Activated T-cell treated with anti-CD3 and anti-CD28 coated beads, Interleukin-2, amount 50 U/mL, for 24 hours (primary cell): ENCODE measurements around the gene RTEL1.

Experiments used
- DNase-seq: peaks from one replicate; pipeline ENCODE4 v3.0.0-alpha.2; 2020
- H3K27ac Mint-ChIP-seq: 2 replicates; pipeline ENCODE4 v1.8.0; 2020; ENCODE audit warnings: mild to moderate bottlenecking, mixed read lengths
- H3K27me3 Mint-ChIP-seq: 2 replicates; pipeline ENCODE4 v1.8.0; 2020; ENCODE audit warnings: mixed read lengths
- H3K36me3 Mint-ChIP-seq: 2 replicates; pipeline ENCODE4 v1.8.0; 2020; ENCODE audit warnings: low read depth, mixed read lengths
- H3K4me1 Mint-ChIP-seq: 2 replicates; pipeline ENCODE4 v1.8.0; 2020; ENCODE audit warnings: low read depth, mixed read lengths
- H3K4me3 Mint-ChIP-seq: 2 replicates; pipeline ENCODE4 v1.8.0; 2020; ENCODE audit warnings: mild to moderate bottlenecking, moderate library complexity, mixed read lengths
- H3K9me3 Mint-ChIP-seq: 2 replicates; pipeline ENCODE4 v1.8.0; 2020; ENCODE audit warnings: mixed read lengths

RTEL1 gene

DNA sequence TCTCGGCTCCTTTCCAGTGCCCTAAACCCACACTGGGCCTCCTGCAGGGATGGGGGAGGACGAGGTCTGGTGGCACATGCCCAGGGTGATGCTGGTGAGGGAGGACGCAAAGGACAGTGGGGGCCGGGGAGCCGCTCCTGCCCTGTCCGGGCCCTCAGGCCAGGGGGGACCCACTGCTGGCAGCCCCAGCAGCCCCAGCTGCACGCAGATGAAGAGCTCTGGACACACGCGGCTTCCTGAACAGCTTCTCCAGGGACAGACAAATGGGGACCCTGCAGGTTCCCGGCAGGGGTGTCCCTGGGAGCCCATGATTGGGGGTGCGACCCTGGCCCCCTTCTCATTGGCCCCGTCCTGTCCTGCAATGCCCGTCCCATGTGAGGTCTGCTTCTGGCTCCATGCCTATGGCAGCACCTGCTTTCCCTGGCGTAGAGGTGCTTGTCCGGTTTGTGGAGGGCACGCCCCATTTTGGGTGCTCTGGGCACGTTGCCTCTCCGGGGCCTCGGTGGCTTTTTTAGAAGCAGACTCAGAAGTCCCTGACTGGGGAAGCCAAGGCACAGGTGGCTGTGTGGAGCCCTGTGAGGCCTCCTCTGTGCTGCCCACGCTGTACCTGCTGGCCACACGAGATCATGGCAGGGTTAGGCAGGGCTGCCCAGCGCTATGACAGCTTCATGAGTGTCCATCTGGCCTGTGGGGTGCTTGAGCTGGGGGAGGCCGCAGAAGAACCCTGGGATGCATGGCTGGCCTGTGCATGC, 22.9 kb downstream of the RTEL1 start:
- Mint-ChIP-seq H3K9me3 (no peaks in the 10 kb centered on the region), H3K27me3 (no peaks in the 10 kb centered on the region), H3K4me3 (no peak overlapping the region), H3K27ac (no peak overlapping the region), H3K36me3 (peaks cover 48% of the 10 kb centered on the region), H3K4me1 (peaks cover 11% of the 10 kb centered on the region)
- no peak for DNase-seq

DNA sequence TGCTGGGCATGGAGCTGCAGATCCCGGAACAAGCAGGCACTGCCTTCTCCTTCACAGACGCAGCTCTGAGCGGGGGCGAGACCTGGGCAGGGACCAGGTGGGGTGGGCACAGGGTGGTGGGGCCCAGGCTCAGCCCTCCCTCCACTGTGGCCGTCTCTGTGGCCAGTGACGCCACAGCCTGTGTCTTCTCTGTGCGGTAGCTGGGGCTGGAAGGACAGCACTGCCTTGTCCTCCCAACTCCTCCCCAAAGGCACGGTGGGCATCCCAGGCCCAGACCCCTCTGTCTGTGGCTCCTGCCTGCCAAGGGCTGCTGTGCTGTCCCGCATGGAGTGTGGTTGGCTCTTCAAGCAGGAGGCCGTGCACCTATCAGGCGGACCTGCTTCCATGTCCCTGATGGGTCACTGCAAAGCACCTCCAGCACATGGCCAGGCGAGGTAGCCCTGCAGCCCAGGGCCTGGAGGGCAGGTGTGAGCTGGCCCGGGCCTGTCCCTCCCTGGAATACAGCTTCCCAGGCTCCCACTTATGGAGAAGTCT, 23.6 kb downstream of the RTEL1 start:
- Mint-ChIP-seq H3K4me3 (no peak overlapping the region), H3K36me3 (peaks cover 44% of the 10 kb centered on the region), H3K27me3 (no peaks in the 10 kb centered on the region), H3K9me3 (no peaks in the 10 kb centered on the region), H3K27ac (no peak overlapping the region), H3K4me1 (peaks cover 15% of the 10 kb centered on the region)
- DNase-seq = no peak

DNA sequence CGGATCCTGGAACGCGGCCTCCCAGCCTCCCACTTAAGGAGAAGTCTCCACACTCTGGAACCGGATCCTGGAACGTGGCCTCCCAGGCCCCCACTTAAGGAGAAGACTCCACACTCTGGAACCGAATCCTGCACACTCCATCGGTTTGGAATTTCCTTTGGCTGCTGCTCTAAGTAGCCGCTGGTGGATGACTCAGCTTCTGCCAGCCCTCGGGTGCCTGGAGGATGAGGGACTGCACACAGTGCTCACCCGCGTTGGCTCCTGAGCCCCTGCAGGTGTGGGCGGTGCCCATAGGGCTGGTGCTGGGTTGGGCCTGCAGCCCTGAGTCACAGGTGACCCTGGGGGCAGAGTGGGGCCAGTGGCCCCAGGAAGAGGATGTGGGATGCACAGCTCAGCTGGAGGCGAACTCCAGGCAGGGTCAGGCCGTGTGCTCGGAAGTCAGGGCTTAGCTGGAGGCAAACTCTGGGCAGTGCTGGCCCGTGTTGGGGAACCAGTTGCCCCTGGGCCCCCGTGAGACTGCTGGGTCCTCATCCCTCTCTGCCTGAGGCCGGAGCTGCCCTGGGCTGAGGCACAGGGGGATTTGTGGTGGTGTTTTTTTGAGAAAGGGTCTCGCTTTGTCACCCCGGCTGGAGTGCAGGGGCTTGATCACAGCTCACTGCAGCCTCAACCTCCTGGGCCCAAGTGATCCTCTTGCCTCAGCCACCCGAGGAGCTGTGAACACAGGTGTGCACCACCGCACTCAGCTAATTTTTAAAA, 24.4 kb downstream of the RTEL1 start:
- H3K9me3 Mint-ChIP-seq = no peaks in the 10 kb centered on the region
- no peaks in the 10 kb centered on the region for H3K27me3 Mint-ChIP-seq
- no peak overlapping the region for H3K4me3 Mint-ChIP-seq
- peaks cover 37% of the 10 kb centered on the region for H3K36me3 Mint-ChIP-seq
- DNase-seq = no peak
- H3K4me1 Mint-ChIP-seq = peaks cover 22% of the 10 kb centered on the region
- H3K27ac Mint-ChIP-seq = no peak overlapping the region

DNA sequence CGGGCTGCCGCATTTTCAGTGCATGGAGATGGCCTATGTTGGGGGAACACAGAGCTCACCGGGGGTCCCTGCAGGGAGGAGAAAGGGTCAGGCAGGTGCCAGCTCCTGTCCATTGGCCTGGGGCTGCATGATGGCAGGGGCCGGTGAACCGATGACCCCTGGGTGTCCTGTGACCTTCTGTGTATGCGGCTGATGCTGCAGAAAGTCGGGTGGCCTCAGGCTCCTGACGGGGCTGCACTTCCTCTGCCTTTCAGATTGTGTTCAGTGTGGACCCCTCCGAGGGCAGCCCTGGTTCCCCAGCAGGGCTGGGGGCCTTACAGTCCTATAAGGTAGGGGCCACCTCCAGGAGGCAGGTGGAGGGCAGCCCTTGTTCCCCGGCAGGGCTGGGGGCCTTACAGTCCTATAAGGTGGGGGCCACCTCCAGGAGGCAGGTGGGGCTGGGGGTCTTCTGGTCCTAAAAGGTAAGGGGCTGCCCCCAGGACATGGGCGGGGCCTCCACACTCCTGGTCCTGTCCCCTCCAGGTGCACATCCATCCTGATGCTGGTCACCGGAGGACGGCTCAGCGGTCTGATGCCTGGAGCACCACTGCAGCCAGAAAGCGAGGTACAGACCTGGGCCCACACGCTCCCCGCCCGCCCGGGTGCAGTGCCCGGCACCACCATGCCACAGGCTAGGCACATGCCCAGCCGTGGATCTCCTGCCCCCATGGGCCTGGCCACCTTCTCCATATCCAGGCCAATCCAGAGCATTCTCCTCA, 27.3 kb downstream of the RTEL1 start:
- Mint-ChIP-seq H3K4me3 (no peak overlapping the region), H3K27me3 (no peaks in the 10 kb centered on the region), H3K9me3 (no peaks in the 10 kb centered on the region), H3K36me3 (peaks cover 18% of the 10 kb centered on the region), H3K4me1 (peaks cover 24% of the 10 kb centered on the region), H3K27ac (no peak overlapping the region)
- DNase-seq = no peak

DNA sequence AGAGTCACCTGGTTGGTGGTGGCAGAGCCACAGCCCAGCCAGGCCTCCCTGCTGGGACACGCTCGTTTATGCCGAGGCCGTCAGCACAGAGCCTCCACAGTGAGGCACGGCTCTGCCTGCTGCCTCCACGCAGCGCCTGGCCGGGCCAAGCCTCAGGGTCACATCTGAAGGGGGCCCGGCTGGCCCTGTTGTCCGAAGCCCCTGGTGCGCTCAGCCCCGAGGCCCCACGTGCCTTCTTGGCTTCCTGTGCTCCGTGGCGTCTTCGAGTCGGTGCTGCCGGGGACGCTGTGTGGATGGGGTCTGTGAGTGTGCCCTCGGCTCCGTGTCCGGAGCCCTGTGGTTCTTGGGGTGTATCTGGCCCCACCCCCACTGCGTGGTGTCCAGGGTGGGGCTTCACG, 28.0 kb downstream of the RTEL1 start:
- no peak overlapping the region for H3K4me3 Mint-ChIP-seq
- H3K36me3 Mint-ChIP-seq = peaks cover 19% of the 10 kb centered on the region
- peaks cover 24% of the 10 kb centered on the region for H3K4me1 Mint-ChIP-seq
- H3K27me3 Mint-ChIP-seq = no peaks in the 10 kb centered on the region
- no peak for DNase-seq
- H3K9me3 Mint-ChIP-seq = no peaks in the 10 kb centered on the region
- peak overlapping the region; percentile 73 for H3K27ac Mint-ChIP-seq

DNA sequence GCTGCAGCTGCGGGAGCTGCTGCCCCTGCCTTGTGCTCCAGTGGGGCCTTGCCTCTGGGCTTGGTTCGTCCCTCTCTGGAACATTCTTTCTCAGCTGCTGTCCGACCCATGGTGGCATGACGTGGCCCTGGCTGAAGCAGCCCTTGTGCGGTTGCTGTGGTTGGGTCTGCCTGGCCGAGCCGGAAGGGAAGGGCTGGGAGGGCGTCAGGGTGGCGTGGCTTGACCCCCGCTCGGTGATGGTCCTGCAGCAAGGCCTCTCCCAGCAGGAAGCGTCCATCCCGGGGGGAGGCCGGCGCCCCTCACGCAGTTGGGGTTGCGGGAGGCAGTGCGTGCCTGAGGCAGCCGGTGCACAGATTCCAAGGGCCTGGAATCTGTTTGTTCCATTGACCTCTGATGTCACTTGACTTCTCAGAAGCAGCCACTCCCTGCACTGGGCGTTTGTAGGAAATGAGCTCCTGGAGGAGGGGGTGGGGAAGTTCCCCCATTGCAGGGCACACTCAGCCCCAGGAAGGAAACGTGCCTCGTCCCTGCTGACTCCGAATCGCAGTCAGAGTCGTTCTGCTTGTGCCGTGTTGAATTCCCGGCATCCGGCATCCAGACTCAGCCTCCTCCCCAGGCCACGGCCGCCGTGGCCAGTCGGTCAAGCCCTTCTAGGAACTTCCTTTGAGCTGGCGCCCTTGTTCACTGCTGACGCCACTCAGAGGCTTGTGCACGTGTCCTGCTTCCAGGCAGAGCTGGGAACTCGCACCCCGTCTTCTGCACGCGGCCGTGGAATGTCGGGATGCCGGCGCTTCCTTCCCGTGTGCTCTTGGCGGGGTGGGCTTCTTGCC, 28.6 kb downstream of the RTEL1 start:
- Mint-ChIP-seq H3K4me3 (no peak overlapping the region), H3K27ac (peak overlapping the region; percentile 73), H3K9me3 (no peaks in the 10 kb centered on the region), H3K4me1 (peaks cover 24% of the 10 kb centered on the region), H3K27me3 (no peaks in the 10 kb centered on the region), H3K36me3 (peaks cover 23% of the 10 kb centered on the region)
- peak; percentile 68 for DNase-seq

DNA sequence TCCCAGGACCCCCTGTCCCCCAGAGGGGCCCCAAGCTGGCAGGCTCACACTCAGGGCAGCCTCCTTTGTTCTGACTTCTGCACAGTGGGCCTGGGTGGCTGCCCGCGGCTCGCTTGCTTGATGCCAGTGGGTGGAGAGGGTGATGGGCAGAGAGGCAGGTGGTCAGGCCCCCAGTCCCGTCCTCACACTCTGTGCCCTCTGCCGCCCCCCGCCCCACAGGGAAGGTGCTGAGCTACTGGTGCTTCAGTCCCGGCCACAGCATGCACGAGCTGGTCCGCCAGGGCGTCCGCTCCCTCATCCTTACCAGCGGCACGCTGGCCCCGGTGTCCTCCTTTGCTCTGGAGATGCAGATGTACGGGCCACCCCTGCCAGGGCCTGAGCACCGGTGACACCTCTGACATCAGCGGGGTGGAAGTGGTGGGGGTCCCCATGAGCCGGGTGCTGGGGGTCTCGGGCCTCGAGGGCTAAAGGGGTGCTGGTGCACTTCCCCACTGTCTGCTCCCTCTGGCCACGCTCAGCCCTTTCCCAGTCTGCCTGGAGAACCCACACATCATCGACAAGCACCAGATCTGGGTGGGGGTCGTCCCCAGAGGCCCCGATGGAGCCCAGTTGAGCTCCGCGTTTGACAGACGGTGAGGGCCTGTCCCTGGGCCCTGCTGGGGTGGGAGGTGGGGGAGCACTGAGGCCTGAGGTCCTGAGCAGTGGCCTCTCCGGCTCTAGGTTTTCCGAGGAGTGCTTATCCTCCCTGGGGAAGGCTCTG, 29.5 kb downstream of the RTEL1 start:
- Mint-ChIP-seq H3K9me3 (no peaks in the 10 kb centered on the region), H3K36me3 (peaks cover 26% of the 10 kb centered on the region), H3K4me3 (no peak overlapping the region), H3K27me3 (no peaks in the 10 kb centered on the region), H3K4me1 (peaks cover 24% of the 10 kb centered on the region), H3K27ac (peak overlapping the region; percentile 26)
- DNase-seq = no peak

DNA sequence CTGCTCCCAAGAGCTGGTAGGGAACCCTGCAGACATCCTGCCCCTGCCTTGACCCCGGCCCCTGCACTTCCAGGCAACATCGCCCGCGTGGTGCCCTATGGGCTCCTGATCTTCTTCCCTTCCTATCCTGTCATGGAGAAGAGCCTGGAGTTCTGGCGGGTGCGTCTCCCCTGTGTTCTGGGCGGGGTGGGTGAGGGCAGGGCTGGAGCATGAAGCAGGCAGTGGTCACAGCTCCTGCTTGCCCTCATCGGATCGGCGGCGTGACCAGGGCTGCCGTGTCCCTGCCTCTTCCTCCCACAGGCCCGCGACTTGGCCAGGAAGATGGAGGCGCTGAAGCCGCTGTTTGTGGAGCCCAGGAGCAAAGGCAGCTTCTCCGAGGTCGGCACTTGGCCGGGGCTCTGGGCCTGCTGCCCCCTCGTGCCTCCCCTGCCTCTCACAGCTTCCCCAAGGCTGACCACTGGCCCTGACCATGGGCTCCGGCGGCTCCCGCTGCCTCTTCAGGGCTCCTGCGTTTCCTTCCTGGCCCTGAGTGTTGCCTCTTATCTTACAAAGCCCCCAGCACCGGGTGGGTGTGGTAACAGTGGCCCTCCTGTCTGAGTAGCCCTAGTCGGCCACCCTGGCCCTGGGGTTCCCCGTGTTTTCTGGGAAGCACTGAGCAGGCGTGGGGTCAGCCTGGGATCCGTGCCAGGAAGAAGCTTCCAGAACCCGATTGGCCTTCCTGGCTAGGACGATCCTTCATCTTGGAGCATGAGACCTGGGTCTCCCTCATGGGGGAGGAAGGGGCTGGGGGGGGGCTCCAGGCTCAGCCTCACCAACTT, 30.3 kb downstream of the RTEL1 start:
- DNase-seq = no peak
- peaks cover 29% of the 10 kb centered on the region for H3K36me3 Mint-ChIP-seq
- no peak overlapping the region for H3K27ac Mint-ChIP-seq
- no peaks in the 10 kb centered on the region for H3K27me3 Mint-ChIP-seq
- H3K4me3 Mint-ChIP-seq = no peak overlapping the region
- peaks cover 23% of the 10 kb centered on the region for H3K4me1 Mint-ChIP-seq
- no peaks in the 10 kb centered on the region for H3K9me3 Mint-ChIP-seq

DNA sequence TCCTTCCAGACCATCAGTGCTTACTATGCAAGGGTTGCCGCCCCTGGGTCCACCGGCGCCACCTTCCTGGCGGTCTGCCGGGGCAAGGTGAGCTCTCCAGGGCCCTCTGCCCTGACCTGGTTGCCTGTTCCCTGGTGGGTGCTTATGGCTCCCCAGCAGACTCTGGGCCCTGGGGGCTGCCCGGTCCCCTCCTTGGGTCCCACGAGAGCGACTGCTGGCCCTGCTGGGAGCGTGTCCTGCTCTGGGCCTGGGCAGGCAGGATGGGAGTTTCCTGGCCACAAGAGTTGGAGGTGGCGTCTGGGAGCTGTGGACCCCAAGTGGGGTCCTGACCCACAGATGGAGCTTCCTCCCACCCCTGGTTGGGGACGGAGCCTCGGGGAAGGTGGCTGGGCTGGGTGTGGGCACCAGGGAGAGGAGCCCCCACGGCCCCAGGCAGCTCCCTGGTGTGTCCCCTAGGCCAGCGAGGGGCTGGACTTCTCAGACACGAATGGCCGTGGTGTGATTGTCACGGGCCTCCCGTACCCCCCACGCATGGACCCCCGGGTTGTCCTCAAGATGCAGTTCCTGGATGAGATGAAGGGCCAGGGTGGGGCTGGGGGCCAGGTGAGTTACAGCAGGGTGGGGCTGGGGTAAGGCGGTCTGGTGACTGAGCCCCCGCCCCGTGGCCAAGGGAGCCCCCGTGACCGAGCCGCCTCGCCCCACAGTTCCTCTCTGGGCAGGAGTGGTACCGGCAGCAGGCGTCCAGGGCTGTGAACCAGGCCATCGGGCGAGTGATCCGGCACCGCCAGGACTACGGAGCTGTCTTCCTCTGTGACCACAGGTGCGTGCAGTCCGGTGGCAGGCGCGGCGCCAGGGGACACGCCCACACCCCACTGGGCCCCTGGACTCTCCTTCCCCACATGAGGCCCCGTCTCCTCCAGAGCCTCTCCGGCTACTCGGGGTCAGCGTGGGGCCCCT, 31.2 kb downstream of the RTEL1 start:
- H3K27me3 Mint-ChIP-seq = no peaks in the 10 kb centered on the region
- H3K4me3 Mint-ChIP-seq = no peak overlapping the region
- H3K4me1 Mint-ChIP-seq = peaks cover 20% of the 10 kb centered on the region
- no peak for DNase-seq
- H3K27ac Mint-ChIP-seq = no peak overlapping the region
- no peaks in the 10 kb centered on the region for H3K9me3 Mint-ChIP-seq
- H3K36me3 Mint-ChIP-seq = peaks cover 30% of the 10 kb centered on the region

DNA sequence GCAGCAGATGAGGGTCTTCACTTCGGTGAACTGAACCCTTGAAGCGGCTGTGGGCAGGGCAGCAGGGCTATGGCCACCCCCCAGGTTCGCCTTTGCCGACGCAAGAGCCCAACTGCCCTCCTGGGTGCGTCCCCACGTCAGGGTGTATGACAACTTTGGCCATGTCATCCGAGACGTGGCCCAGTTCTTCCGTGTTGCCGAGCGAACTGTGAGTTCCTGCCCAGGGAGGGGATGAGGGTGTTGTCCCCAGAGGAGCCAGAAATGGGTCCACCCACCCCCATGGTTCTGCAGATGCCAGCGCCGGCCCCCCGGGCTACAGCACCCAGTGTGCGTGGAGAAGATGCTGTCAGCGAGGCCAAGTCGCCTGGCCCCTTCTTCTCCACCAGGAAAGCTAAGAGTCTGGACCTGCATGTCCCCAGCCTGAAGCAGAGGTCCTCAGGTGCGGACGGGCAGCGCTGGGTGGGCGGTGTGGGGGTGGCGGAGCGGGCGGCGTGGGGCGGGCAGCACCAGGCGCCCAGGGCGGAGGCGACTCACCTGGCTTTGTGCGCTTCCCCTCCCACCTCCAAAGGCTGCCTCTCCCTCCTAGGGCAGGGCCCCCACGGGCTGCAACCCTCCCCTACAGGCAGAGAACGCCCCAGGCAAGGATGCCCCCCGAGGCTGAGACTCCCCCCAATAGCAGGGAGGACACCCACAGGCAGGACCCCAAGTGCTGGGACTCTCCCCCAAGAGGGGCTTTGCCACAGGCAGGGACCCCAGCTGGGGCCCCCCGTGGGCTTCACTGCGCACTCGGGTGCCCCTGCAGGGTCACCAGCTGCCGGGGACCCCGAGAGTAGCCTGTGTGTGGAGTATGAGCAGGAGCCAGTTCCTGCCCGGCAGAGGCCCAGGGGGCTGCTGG, 32.1 kb downstream of the RTEL1 start:
- H3K27me3 Mint-ChIP-seq = no peaks in the 10 kb centered on the region
- peaks cover 15% of the 10 kb centered on the region for H3K4me1 Mint-ChIP-seq
- H3K9me3 Mint-ChIP-seq = no peaks in the 10 kb centered on the region
- no peak overlapping the region for H3K27ac Mint-ChIP-seq
- H3K4me3 Mint-ChIP-seq = no peak overlapping the region
- DNase-seq = no peak
- H3K36me3 Mint-ChIP-seq = peaks cover 40% of the 10 kb centered on the region

DNA sequence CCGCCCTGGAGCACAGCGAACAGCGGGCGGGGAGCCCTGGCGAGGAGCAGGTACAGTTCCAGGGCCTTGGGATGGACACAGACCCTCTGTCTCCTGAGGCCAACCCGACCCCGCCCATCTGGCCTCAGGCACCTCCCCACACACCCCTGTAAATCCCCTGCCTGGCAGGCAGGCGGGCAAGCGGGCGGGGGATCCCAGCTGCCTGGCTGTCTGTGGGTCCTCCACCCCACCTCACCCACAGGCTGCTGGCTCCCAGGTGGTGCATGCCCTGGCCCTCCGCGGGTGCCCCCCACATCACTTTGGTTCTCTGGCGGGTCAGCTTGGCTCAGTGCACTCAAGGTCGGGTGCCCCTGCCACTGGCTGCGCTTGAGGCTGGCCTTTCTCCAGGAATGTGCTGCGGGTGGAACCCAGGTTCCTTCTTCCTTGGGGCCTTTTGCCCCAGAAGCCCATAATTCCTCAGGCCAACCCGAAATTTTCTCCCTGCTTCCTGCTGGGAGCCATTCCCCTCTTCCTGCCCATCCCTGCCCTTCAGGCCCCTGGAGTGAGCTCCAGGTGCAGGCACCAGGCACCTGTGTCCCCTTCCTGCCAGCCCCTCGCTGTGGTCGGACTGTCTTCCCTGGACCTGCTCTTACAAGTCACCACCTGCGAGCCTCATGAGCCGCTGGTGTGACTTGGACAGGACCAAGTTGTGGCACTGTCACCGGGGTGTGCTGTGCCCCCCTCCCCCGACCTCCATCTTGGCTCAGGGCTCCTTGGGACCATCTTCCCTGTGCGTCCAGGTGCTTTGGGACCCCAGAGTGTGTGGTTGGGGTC, 33.0 kb downstream of the RTEL1 start:
- no peak overlapping the region for H3K4me3 Mint-ChIP-seq
- H3K27ac Mint-ChIP-seq = peak overlapping the region; percentile 5
- peaks cover 19% of the 10 kb centered on the region for H3K4me1 Mint-ChIP-seq
- no peak for DNase-seq
- H3K36me3 Mint-ChIP-seq = peaks cover 46% of the 10 kb centered on the region
- no peaks in the 10 kb centered on the region for H3K27me3 Mint-ChIP-seq
- no peaks in the 10 kb centered on the region for H3K9me3 Mint-ChIP-seq
